Keratinocyte (primary cell): ENCODE results near the gene BACE1-AS. TPM values are rescaled to one million over a fixed set of nuclear protein-coding genes. Genes with fewer than 3 reads are reported as not detected.

ENCODE experiments used
- DNase-seq: peaks from one replicate; pipeline ENCODE4 v3.0.0-alpha.2; 2011; ENCODE audit warnings: low read depth, missing footprints, low spot score
- FAIRE-seq: peaks from 2 replicates; lab custom pipeline; 2011; peaks lifted over from hg19 to GRCh38; lab: Jason Lieb, UNC
- H2AFZ ChIP-seq: 2 replicates; pipeline ENCODE4 v1.6.0; 2012; ENCODE audit warnings: low read length, control low read depth, inconsistent platforms; ENCODE audit not compliant: control insufficient read depth
- H3K27ac ChIP-seq: 2 replicates; pipeline ENCODE4 v1.5.1; 2011; ENCODE audit warnings: low read length; ENCODE audit not compliant: control insufficient read depth, insufficient read depth
- H3K27me3 ChIP-seq: 3 replicates; pipeline ENCODE4 v1.6.0; 2011; ENCODE audit warnings: low read length; ENCODE audit not compliant: control insufficient read depth, insufficient read depth; ENCODE audit errors: extremely low read depth
- H3K36me3 ChIP-seq, 2 experiments: 2 replicates in 1 of 2; 3 replicates in 1 of 2; pipeline ENCODE4 v1.5.1; 2011; ENCODE audit warnings: low read length in 2 of 2, mild to moderate bottlenecking in 1 of 2; ENCODE audit not compliant: control insufficient read depth in 2 of 2, insufficient read depth in 2 of 2; ENCODE audit errors: extremely low read depth in 1 of 2
- H3K4me1 ChIP-seq: 3 replicates; pipeline ENCODE4 v1.5.1; 2011; ENCODE audit warnings: low read length; ENCODE audit not compliant: control insufficient read depth, insufficient read depth; ENCODE audit errors: extremely low read depth
- H3K4me2 ChIP-seq: 3 replicates; pipeline ENCODE4 v1.6.0; 2011; ENCODE audit warnings: low read depth, low read length; ENCODE audit not compliant: control insufficient read depth, insufficient read depth; ENCODE audit errors: extremely low read depth
- H3K4me3 ChIP-seq, 3 experiments: fragments of 200-600 bp in 1 of 3; sonication (generic) in 1 of 3; 2 replicates in 2 of 3; 3 replicates in 1 of 3; pipeline ENCODE4 v1.5.1; 2011 to 2016; ENCODE audit warnings: low read length in 3 of 3, mild to moderate bottlenecking in 3 of 3, control low read depth in 2 of 3, inconsistent platforms in 1 of 3, low read depth in 1 of 3, mixed read lengths in 1 of 3, mixed run types in 1 of 3, moderate library complexity in 1 of 3; ENCODE audit not compliant: control insufficient read depth in 2 of 3, insufficient read depth in 2 of 3; ENCODE audit errors: extremely low read depth in 1 of 3
- H3K79me2 ChIP-seq: 2 replicates; pipeline ENCODE4 v1.6.0; 2012; ENCODE audit warnings: low read length; ENCODE audit not compliant: control insufficient read depth, insufficient read depth
- H3K9ac ChIP-seq: 3 replicates; pipeline ENCODE4 v1.6.0; 2011; ENCODE audit warnings: low read length; ENCODE audit not compliant: control insufficient read depth, insufficient read depth; ENCODE audit errors: extremely low read depth
- H3K9me1 ChIP-seq: 3 replicates; pipeline ENCODE4 v1.6.0; 2011; ENCODE audit warnings: low read length; ENCODE audit not compliant: control insufficient read depth, insufficient read depth; ENCODE audit errors: extremely low read depth
- H3K9me3 ChIP-seq: 2 replicates; pipeline ENCODE4 v1.5.1; 2012; ENCODE audit warnings: low read depth, low read length; ENCODE audit not compliant: control insufficient read depth
- H4K20me1 ChIP-seq: 3 replicates; pipeline ENCODE4 v1.6.0; 2011; ENCODE audit warnings: low read length; ENCODE audit not compliant: control insufficient read depth, insufficient read depth; ENCODE audit errors: extremely low read depth
- CTCF ChIP-seq, 3 experiments: IDR thresholded peaks in 1 of 3; conservative IDR thresholded peaks in 1 of 3; optimal IDR thresholded peaks in 1 of 3; 2 replicates in 2 of 3; 3 replicates in 1 of 3; pipeline versions ENCODE3 to v1.5.1; 2011; ENCODE audit warnings: low read length in 3 of 3, mild to moderate bottlenecking in 3 of 3, moderate library complexity in 2 of 3, control low read depth in 1 of 3, inconsistent platforms in 1 of 3; ENCODE audit not compliant: insufficient read depth in 2 of 3; ENCODE audit errors: extremely low read depth in 1 of 3
- EZH2 ChIP-seq: IDR thresholded peaks from one replicate; pipeline ENCODE4 v1.6.1; 2012; ENCODE audit warnings: inconsistent platforms, mild to moderate bottlenecking, low read length, moderate library complexity
- dilution Hi-C: fragments of 300-500 bp; cut with MboI; formaldehyde crosslinking; loops from one replicate; pipeline ENCODE4 v1.7.0; 2020; ENCODE audit warnings: low sequenced_read_pairs; ENCODE audit not compliant: extremely low pct_ligation_motif_present
- polyA plus RNA-seq, 5 experiments: library from polyadenylated mRNA; depleted of rRNA in 3 of 5; stranded (reverse) in 3 of 5; stranded (forward) in 1 of 5; unstranded in 1 of 5; fragments of >200 nt; gene quantifications; 1 replicate in 1 of 5; 2 replicates in 3 of 5; 3 replicates in 1 of 5; pipeline versions ENCODE4 v1.2.1 to v1.2.3, GENCODE V29; 2011 to 2012; ENCODE audit warnings: missing spikeins in 2 of 5, low read depth in 1 of 5, low replicate concordance in 1 of 5

The BACE1-AS gene
- polyA plus RNA-seq, 1 donor (not counting 4 experiments of a cell fraction or from before 2014, with no cell fraction given): 2.2 TPM

- no peak overlapping the region for H3K9ac ChIP-seq
- no peak overlapping the region for H2AFZ ChIP-seq
- H3K9me3 ChIP-seq: no peaks in the 10 kb centered on the region
- H3K4me2 ChIP-seq: no peak overlapping the region
- H3K9me1 ChIP-seq: no peaks in the 10 kb centered on the region
- no peaks in the 10 kb centered on the region for H4K20me1 ChIP-seq
- dilution Hi-C loops: loop anchor here (5.0 kb wide), 1 partner anchor 47 kb away; no protein-coding TSS in a partner anchor
- TF ChIP-seq EZH2 (no peak), CTCF (optimal IDR thresholded peaks at IDR 0.05 in 1 of 3, IDR thresholded peaks at IDR 0.05 in 1 of 3, conservative IDR thresholded peaks at IDR 0.05 in 1 of 3; ENCODE audit: extremely low read depth in 1 of 3, insufficient read depth in 2 of 3, low read length in 3 of 3) (no peak)
- no peak for FAIRE-seq
- peaks cover 16 to 21% of the 10 kb centered on the region in 2 experiments for H3K36me3 ChIP-seq
- DNase-seq: no peak
- no peak overlapping the region for H3K27ac ChIP-seq
- no peaks in the 10 kb centered on the region for H3K4me1 ChIP-seq
- no peaks in the 10 kb centered on the region for H3K79me2 ChIP-seq
- H3K27me3 ChIP-seq: no peaks in the 10 kb centered on the region
- H3K4me3 ChIP-seq: no peak overlapping the region
Observed at GRCh38 chr11:117289795-117290194, 1.4 kb upstream of the BACE1-AS start.

GRCh38 chr11:117292616-117293015 is 1.5 kb downstream of the BACE1-AS start:
- H3K9me1 ChIP-seq: no peaks in the 10 kb centered on the region
- TF ChIP-seq EZH2 (no peak), CTCF (optimal IDR thresholded peaks at IDR 0.05 in 1 of 3, IDR thresholded peaks at IDR 0.05 in 1 of 3, conservative IDR thresholded peaks at IDR 0.05 in 1 of 3; ENCODE audit: extremely low read depth in 1 of 3, insufficient read depth in 2 of 3, low read length in 3 of 3) (no peak)

More at GRCh38 chr11:117292616-117293015, 1.5 kb downstream of the BACE1-AS start:
- Histone ChIP-seq H3K9ac (no peak overlapping the region), H3K27ac (no peak overlapping the region), H3K4me2 (no peak overlapping the region), H3K27me3 (no peaks in the 10 kb centered on the region), H4K20me1 (no peaks in the 10 kb centered on the region), H3K9me3 (no peaks in the 10 kb centered on the region), H3K4me3 (no peak overlapping the region), H2AFZ (no peak overlapping the region), H3K4me1 (no peaks in the 10 kb centered on the region), H3K79me2 (no peaks in the 10 kb centered on the region), H3K36me3 (peaks cover 15 to 16% of the 10 kb centered on the region in 2 experiments)
- FAIRE-seq: no peak
- DNase-seq: no peak
- dilution Hi-C loops: no loop called here
